GM19099 (cell line): ENCODE measurements around the gene CARM1.
A peak's percentile ranks its signal among the peaks of the same experiment; 100 is the strongest.

Experiments
- POLR2A ChIP-seq: IDR thresholded peaks from 3 replicates; pipeline ENCODE4 v1.6.1; 2011; ENCODE audit warnings: low read depth; ENCODE audit not compliant: insufficient read length; ENCODE audit errors: extremely low read depth

The CARM1 gene

GRCh38 chr19:10923260-10924112 lies 52.1 kb downstream of the CARM1 start:
- no peak for TF ChIP-seq POLR2A

- no peak for TF ChIP-seq POLR2A
Observed at GRCh38 chr19:10924597-10924996, 53.2 kb downstream of the CARM1 start.

GRCh38 chr19:10927730-10928562 lies 56.6 kb downstream of the CARM1 start:
- no peak for TF ChIP-seq POLR2A

GRCh38 chr19:10928563-10929401 lies 57.4 kb downstream of the CARM1 start, which contains the start of the genes TIMM29 and YIPF2:
Gene TIMM29 (plus strand): TSS chr19:10928811. CDS start chr19:10928823, 12 bp downstream.
Gene YIPF2 (minus strand): TSS chr19:10928639. CDS start chr19:10928410, 229 bp downstream.
- TF ChIP-seq POLR2A, result peak; percentile 78

- no peak for TF ChIP-seq POLR2A
Observed at GRCh38 chr19:10929402-10929794, 58.0 kb downstream of the CARM1 start.

- no peak for TF ChIP-seq POLR2A
Observed at GRCh38 chr19:10935371-10936059, 64.2 kb downstream of the CARM1 start.

- no peak for TF ChIP-seq POLR2A
Observed at GRCh38 chr19:10936661-10937084, 65.3 kb downstream of the CARM1 start.

GRCh38 chr19:10945264-10945663 lies 73.9 kb downstream of the CARM1 start:
- TF ChIP-seq POLR2A, result no peak

GRCh38 chr19:10946958-10947657 lies 75.8 kb downstream of the CARM1 start:
- no peak for TF ChIP-seq POLR2A

- no peak for TF ChIP-seq POLR2A
Observed at GRCh38 chr19:10952809-10953208, 81.5 kb downstream of the CARM1 start.

- peak; percentile 93 for TF ChIP-seq POLR2A
Observed at GRCh38 chr19:10960314-10961072, 89.1 kb downstream of the CARM1 start, which contains the start of gene SMARCA4. Gene SMARCA4 (plus strand): TSS chr19:10961030. CDS start chr19:10984152, 23,122 bp downstream.

- peak; percentile 31 for TF ChIP-seq POLR2A
Observed at GRCh38 chr19:10961073-10961860, 89.9 kb downstream of the CARM1 start.
